Measurements from ENCODE around the gene ZDHHC9. TPM values are rescaled to one million over a fixed set of nuclear protein-coding genes. Genes with fewer than 3 reads are reported as not detected.

The ZDHHC9 gene
- polyA plus RNA-seq, 1 of the 3 experiments (the other 2 are of a cell fraction), result 8.1 TPM

DNA sequence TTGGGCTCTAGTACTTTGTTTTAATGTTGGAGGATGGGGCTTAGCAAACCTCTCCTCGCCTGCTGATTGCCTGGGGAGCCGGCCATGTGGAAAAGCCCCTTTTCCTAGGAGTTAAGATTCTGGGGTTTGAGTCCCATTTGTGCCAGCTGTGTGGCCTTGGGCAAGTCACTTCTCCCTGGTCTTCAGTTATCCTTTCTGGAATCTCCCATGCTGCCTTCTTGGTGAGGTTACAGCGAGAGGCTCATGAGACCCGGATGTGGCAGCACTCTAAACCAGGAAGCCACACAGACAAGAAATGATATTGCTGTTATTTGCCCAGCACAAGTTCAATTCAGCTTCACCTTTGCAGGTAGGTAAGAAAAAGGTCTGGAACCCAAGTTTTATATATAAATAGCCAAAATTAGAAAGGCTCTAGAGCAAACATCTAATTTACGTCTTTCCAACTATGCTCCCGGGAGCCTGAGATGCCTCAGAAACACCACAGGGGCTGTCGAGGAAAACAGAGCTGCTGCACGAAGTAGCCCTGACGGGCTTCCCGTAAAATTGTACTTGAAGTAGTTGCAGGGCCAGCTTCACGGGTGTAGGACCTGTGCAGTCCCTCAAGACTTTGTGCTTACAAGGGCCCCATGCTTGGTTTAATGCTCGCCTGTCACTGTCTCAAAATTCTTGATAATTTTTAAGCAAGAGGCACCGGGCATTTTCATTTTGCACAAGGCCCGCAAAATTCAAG, 72.3 kb downstream of the ZDHHC9 start:
- H3K36me3 ChIP-seq (replicated peaks in 1 of 2; ENCODE audit: control insufficient read depth in 1 of 2, insufficient read depth in 2 of 2, low read length in 1 of 2), result no peaks in the 10 kb centered on the region
- 46% methylated on average over 11 of the region's 14 CpGs for WGBS (ENCODE audit: low lambda C conversion rate)
- TF ChIP-seq MEF2A (IDR thresholded peaks at IDR 0.05; ENCODE audit: borderline replicate concordance, low read depth), result no peak
- TF ChIP-seq CHD2 (IDR thresholded peaks at IDR 0.05; ENCODE audit: low read length, partially characterized antibody), result no peak
- TF ChIP-seq JUND (IDR thresholded peaks at IDR 0.05), result no peak
- TF ChIP-seq TAF1 (IDR thresholded peaks at IDR 0.05; ENCODE audit: borderline replicate concordance, low read depth, low read length), result no peak
- TF ChIP-seq, protein P1, sequence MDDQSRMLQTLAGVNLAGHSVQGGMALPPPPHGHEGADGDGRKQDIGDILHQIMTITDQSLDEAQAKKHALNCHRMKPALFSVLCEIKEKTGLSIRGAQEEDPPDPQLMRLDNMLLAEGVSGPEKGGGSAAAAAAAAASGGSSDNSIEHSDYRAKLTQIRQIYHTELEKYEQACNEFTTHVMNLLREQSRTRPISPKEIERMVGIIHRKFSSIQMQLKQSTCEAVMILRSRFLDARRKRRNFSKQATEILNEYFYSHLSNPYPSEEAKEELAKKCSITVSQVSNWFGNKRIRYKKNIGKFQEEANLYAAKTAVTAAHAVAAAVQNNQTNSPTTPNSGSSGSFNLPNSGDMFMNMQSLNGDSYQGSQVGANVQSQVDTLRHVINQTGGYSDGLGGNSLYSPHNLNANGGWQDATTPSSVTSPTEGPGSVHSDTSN (IDR thresholded peaks at IDR 0.05), result no peak
- TF ChIP-seq GATA2 (CRISPR knock-in tag; IDR thresholded peaks at IDR 0.05), result no peak
- ChIA-PET POLR2A (no interaction called here), CTCF (interaction anchor here (0.8 to 2.8 kb wide), 4 partner anchors 10 to 134 kb away, joined by 3 to 16 read pairs (median 4); no protein-coding TSS in a partner anchor)
- H3K4me3 ChIP-seq (ENCODE audit: low read depth in 2 of 2, low read length in 1 of 2), result no peak overlapping the region
- no peaks in the 10 kb centered on the region for H4K20me1 ChIP-seq (ENCODE audit: insufficient read depth)
- H3K27ac ChIP-seq (ENCODE audit: low read depth in 2 of 2, low read length in 1 of 2), result no peak overlapping the region
- H3K9me2 ChIP-seq, result no peaks in the 10 kb centered on the region
- H3F3A ChIP-seq (replicated peaks; ENCODE audit: insufficient read depth), result no peaks in the 10 kb centered on the region
- H3K27me3 ChIP-seq (ENCODE audit: insufficient read depth), result peaks cover 10% of the 10 kb centered on the region; the same call in 1 of the 2 replicates
- H3K79me2 ChIP-seq (ENCODE audit: insufficient read depth), result no peaks in the 10 kb centered on the region
- no peaks in the 10 kb centered on the region for H3K9me3 ChIP-seq
- H2AFZ ChIP-seq (ENCODE audit: low read depth), result no peak overlapping the region
- no peak overlapping the region for H3K4me2 ChIP-seq
- no peak overlapping the region for H3K9ac ChIP-seq
- no peak for DNase-seq
- H3K4me1 ChIP-seq (ENCODE audit: control insufficient read depth in 1 of 2, insufficient read depth in 2 of 2, low read depth in 1 of 2, low read length in 1 of 2), result no peaks in the 10 kb centered on the region

GRCh38 chrX:129769467-129770154, 74.1 kb downstream of the ZDHHC9 start:
- POLR2A ChIA-PET, result no interaction called here
- no peak overlapping the region for H3K27ac ChIP-seq (ENCODE audit: low read depth in 2 of 2, low read length in 1 of 2)
- H3K9ac ChIP-seq, result no peak overlapping the region
- TF ChIP-seq ZBTB33 (IDR thresholded peaks at IDR 0.05; ENCODE audit: borderline replicate concordance, low read depth) (no peak), FOXJ3 (CRISPR knock-in tag; IDR thresholded peaks at IDR 0.05) (no peak), CHD2 (IDR thresholded peaks at IDR 0.05; ENCODE audit: low read length, partially characterized antibody) (no peak), ELF1 (IDR thresholded peaks at IDR 0.05) (no peak), YY1 (IDR thresholded peaks at IDR 0.05; ENCODE audit: low read depth) (no peak), FOXM1 (IDR thresholded peaks at IDR 0.05; ENCODE audit: low read depth) (no peak)
- TF ChIP-seq, protein P2, sequence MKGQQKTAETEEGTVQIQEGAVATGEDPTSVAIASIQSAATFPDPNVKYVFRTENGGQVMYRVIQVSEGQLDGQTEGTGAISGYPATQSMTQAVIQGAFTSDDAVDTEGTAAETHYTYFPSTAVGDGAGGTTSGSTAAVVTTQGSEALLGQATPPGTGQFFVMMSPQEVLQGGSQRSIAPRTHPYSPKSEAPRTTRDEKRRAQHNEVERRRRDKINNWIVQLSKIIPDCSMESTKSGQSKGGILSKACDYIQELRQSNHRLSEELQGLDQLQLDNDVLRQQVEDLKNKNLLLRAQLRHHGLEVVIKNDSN (IDR thresholded peaks at IDR 0.05; ENCODE audit: borderline replicate concordance, low read depth), result no peak
- H3K4me3 ChIP-seq (ENCODE audit: low read depth in 2 of 2, low read length in 1 of 2), result no peak overlapping the region
- H3K4me2 ChIP-seq, result no peak overlapping the region
- H3K9me3 ChIP-seq, result no peaks in the 10 kb centered on the region
- peaks cover 10% of the 10 kb centered on the region; the same call in 1 of the 2 replicates for H3K27me3 ChIP-seq (ENCODE audit: insufficient read depth)
- no peaks in the 10 kb centered on the region for H3K36me3 ChIP-seq (replicated peaks in 1 of 2; ENCODE audit: control insufficient read depth in 1 of 2, insufficient read depth in 2 of 2, low read length in 1 of 2)
- H3F3A ChIP-seq (replicated peaks; ENCODE audit: insufficient read depth), result no peaks in the 10 kb centered on the region
- H3K9me2 ChIP-seq, result no peaks in the 10 kb centered on the region
- H3K79me2 ChIP-seq (ENCODE audit: insufficient read depth), result no peaks in the 10 kb centered on the region
- 51% methylated on average over 6 of the region's 9 CpGs for WGBS (ENCODE audit: low lambda C conversion rate)
- no peak overlapping the region for H2AFZ ChIP-seq (ENCODE audit: low read depth)
- CTCF ChIA-PET, result interaction anchor here (1.0 to 1.8 kb wide), 2 partner anchors 156 to 168 kb away, joined by 3 to 4 read pairs; no protein-coding TSS in a partner anchor
- no peaks in the 10 kb centered on the region for H3K4me1 ChIP-seq (ENCODE audit: control insufficient read depth in 1 of 2, insufficient read depth in 2 of 2, low read depth in 1 of 2, low read length in 1 of 2)
- no peak for DNase-seq
- H4K20me1 ChIP-seq (ENCODE audit: insufficient read depth), result no peaks in the 10 kb centered on the region
